ENCODE measurements around the gene LMO3. TPM values are rescaled to one million over a fixed set of nuclear protein-coding genes. Genes with fewer than 3 reads are reported as not detected.

LMO3 gene
- total and polyA plus RNA-seq, 2 of the 8 experiments (the other 6 are each of a cell fraction or from before 2014, with no cell fraction given): 4.7 to 16.7 TPM

DNA sequence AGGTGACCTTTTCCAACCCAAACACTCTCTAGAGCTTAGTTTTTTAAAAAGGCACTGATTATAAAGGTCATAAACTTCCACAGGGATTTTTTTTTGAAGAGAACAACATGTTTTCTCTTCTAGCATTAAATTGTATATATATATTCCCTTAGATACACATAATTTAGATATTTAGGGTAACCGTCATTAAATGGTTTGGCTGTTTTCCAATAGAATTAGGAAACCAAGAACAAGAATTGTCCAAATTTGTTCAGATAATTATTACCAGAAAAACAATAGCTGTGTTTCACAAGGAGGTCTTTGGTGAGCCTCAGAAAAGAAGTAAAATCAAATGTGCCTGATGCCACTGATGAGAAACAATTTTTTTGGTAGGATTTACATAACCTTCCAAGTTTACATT, 26.9 kb downstream of the LMO3 start:
- Histone ChIP-seq H3K18ac (ENCODE audit: extremely low read depth, low read length) (no peak overlapping the region), H3K79me2 (ENCODE audit: control insufficient read depth in 1 of 2, insufficient read depth in 2 of 2, low read length in 2 of 2) (no peaks in the 10 kb centered on the region), H4K91ac (replicated peaks; ENCODE audit: insufficient read length, low read length) (no peak overlapping the region), H3K23me2 (ENCODE audit: low read depth, low read length) (no peaks in the 10 kb centered on the region), H3K9ac (replicated peaks in 1 of 4; ENCODE audit: extremely low read depth in 1 of 4, low read depth in 3 of 4, low read length in 3 of 4) (no peak overlapping the region), H4K20me1 (replicated peaks in 1 of 2; ENCODE audit: control insufficient read depth in 1 of 2, insufficient read depth in 2 of 2, low read length in 2 of 2) (no peaks in the 10 kb centered on the region), H2AK5ac (ENCODE audit: low read depth, low read length) (no peak overlapping the region), H3K4me3 (ENCODE audit: extremely low read depth in 1 of 4, insufficient read depth in 2 of 4, low read depth in 3 of 4, low read length in 4 of 4) (no peak overlapping the region), H3K56ac (replicated peaks; ENCODE audit: insufficient read length, low read depth, low read length) (no peak overlapping the region), H2BK15ac (ENCODE audit: low read length) (no peak overlapping the region), H2BK20ac (ENCODE audit: low read length) (no peak overlapping the region), H3K4me1 (replicated peaks in 1 of 4; ENCODE audit: control insufficient read depth in 3 of 4, insufficient read depth in 4 of 4, low read length in 3 of 4) (no peaks in the 10 kb centered on the region; a peak in 1 of 7 replicates), H2BK12ac (ENCODE audit: low read depth, low read length) (no peak overlapping the region), H4K5ac (ENCODE audit: insufficient read length, low read depth, low read length) (no peak overlapping the region), H3K14ac (ENCODE audit: insufficient read length) (no peak overlapping the region), H2BK5ac (ENCODE audit: low read depth, low read length) (no peak overlapping the region), H3K27ac (ENCODE audit: low read depth, low read length) (no peak overlapping the region), H2AFZ (ENCODE audit: low read length) (no peak overlapping the region), H3K4ac (replicated peaks; ENCODE audit: insufficient read length, low read depth, low read length) (no peak overlapping the region), H3K23ac (ENCODE audit: insufficient read length) (no peak overlapping the region), H3K27me3 (replicated peaks in 1 of 4; ENCODE audit: control insufficient read depth in 3 of 4, extremely low read depth in 1 of 4, insufficient read depth in 3 of 4, low read length in 3 of 4) (no peaks in the 10 kb centered on the region), H3K4me2 (ENCODE audit: insufficient read depth in 1 of 2, low read depth in 2 of 2, low read length in 2 of 2) (no peak overlapping the region), H3K9me3 (ENCODE audit: insufficient read depth in 2 of 2, low read depth in 1 of 2, low read length in 1 of 2) (no peaks in the 10 kb centered on the region), H2BK120ac (replicated peaks; ENCODE audit: low read depth, low read length) (no peak overlapping the region), H3K79me1 (ENCODE audit: low read depth, low read length) (no peaks in the 10 kb centered on the region), H4K8ac (ENCODE audit: extremely low read depth, insufficient read depth, low read length) (no peak overlapping the region), H3K36me3 (ENCODE audit: control insufficient read depth in 2 of 4, insufficient read depth in 4 of 4, low read length in 3 of 4) (0 out of 8 replicates have a peak, but pooled peaks cover 0 to 2% (median 0%) of the 10 kb centered on the region in 4 experiments)
- DNase-seq (ENCODE audit: low read depth in 1 of 2, low spot score in 2 of 2) (no peak), FAIRE-seq (no peak)
- TF ChIP-seq GABPA (IDR thresholded peaks at IDR 0.05; ENCODE audit: borderline replicate concordance, insufficient read depth, low read length): no peak
- CTCF ChIA-PET (ENCODE audit: partially characterized antibody): interaction anchor here (0.6 kb wide), 1 partner anchor 214 kb away, joined by 3 read pairs; no protein-coding TSS in a partner anchor
- POLR2A ChIA-PET (ENCODE audit: partially characterized antibody): no interaction called here
- WGBS, 2 experiments (ENCODE audit: extremely low coverage in 1 of 2, insufficient coverage in 1 of 2, insufficient read length in 1 of 2, insufficient replicate concordance in 2 of 2, low coverage in 1 of 2, low lambda C conversion rate in 2 of 2, missing lambda C conversion rate in 1 of 2): 89% methylated on average over 1 of the region's 1 CpG; no CpG with 5 or more reads in 1 of the 2 experiments

Data from H1 (cell line).